HCT116 (cell line): ENCODE measurements around the gene ARPC5. TPM values are rescaled to one million over a fixed set of nuclear protein-coding genes. Genes with fewer than 3 reads are reported as not detected.

Experiments
- ATAC-seq: fragments of 200-7000 bp; cut with Tn5 transposase; 2 replicates; pipeline ENCODE4 v1.9.1; 2020; ENCODE audit warnings: mild to moderate bottlenecking, moderate library complexity
- BruUV-seq: library from RNA; stranded (reverse); fragments of 400-500 nt; replicated peaks from 2 replicates; lab custom pipeline; 2021; lab: Mats Ljungman, UMichigan
- CTCF ChIA-PET: fragments of 300-600 bp; sonication (Branson Sonifier 250); formaldehyde crosslinking; loops from one replicate; lab custom pipeline; 2021; ENCODE audit warnings: antibody characterized with exemption; lab: Charles Lee
- POLR2A ChIA-PET: fragments of 300-600, 350-600 bp; sonication (Branson Sonifier 250); formaldehyde crosslinking; loops from one replicate; lab custom pipeline; 2021; ENCODE audit warnings: antibody characterized with exemption; lab: Charles Lee
- RAD21 ChIA-PET, 2 experiments: fragments of 300-600 bp; sonication (Branson Sonifier 250); formaldehyde crosslinking; loops; one replicate each; lab custom pipeline; 2023; ENCODE audit warnings: low total read pairs in 2 of 2; ENCODE audit not compliant: uncharacterized antibody in 2 of 2, unreplicated experiment in 2 of 2, low non-redundant PET in 1 of 2; lab: Charles Lee
- DNase-seq: peaks from one replicate; pipeline ENCODE4 v3.0.0-alpha.2; 2010; ENCODE audit warnings: low read depth, low spot score
- H2AFZ ChIP-seq: fragments of 200-600 bp; shearing (Covaris generic), sonication (generic); 2 replicates; pipeline ENCODE4 v1.6.1; 2017; ENCODE audit warnings: low read depth, mixed run types, mixed read lengths, antibody characterized with exemption, low read length; ENCODE audit not compliant: poor library complexity, severe bottlenecking
- H3K27ac ChIP-seq: 2 replicates; pipeline ENCODE4 v1.5.1; 2012; ENCODE audit warnings: low read depth, low read length
- H3K27me3 ChIP-seq: fragments of 200-600 bp; sonication (generic); 2 replicates; pipeline ENCODE4 v1.6.1; 2016; ENCODE audit warnings: mixed run types, low read length, mixed read lengths; ENCODE audit not compliant: insufficient read depth
- H3K36me3 ChIP-seq, 2 experiments: fragments of 200-500 bp in 1 of 2; fragments of 200-600 bp in 1 of 2; sonication (Bioruptor generic) in 1 of 2; sonication (generic) in 1 of 2; 2 replicates each; pipeline versions ENCODE4 v1.5.1 to v1.6.1; 2014 to 2016; ENCODE audit warnings: low read length in 2 of 2, inconsistent platforms in 1 of 2, mixed read lengths in 1 of 2, mixed run types in 1 of 2; ENCODE audit not compliant: insufficient read depth in 2 of 2, control insufficient read depth in 1 of 2
- H3K4me1 ChIP-seq, 2 experiments: fragments of 200-600 bp in 1 of 2; sonication (generic) in 1 of 2; 2 replicates each; pipeline versions ENCODE4 v1.5.1 to v1.6.1; 2012 to 2017; ENCODE audit warnings: low read length in 2 of 2, inconsistent platforms in 1 of 2, mild to moderate bottlenecking in 1 of 2, mixed read lengths in 1 of 2, mixed run types in 1 of 2, moderate library complexity in 1 of 2; ENCODE audit not compliant: insufficient read depth in 2 of 2, control insufficient read depth in 1 of 2
- H3K4me2 ChIP-seq: fragments of 200-600 bp; sonication (generic); 2 replicates; pipeline ENCODE4 v1.6.1; 2017; ENCODE audit warnings: mixed run types, low read length, mixed read lengths
- H3K4me3 ChIP-seq, 2 experiments: fragments of 200-600 bp in 1 of 2; sonication (generic) in 1 of 2; replicated peaks in 1 of 2; 2 replicates each; pipeline ENCODE4 v1.5.1; 2011 to 2016; ENCODE audit warnings: low read length in 2 of 2, control low read depth in 1 of 2, low read depth in 1 of 2, mild to moderate bottlenecking in 1 of 2, mixed read lengths in 1 of 2, mixed run types in 1 of 2
- H3K79me2 ChIP-seq: fragments of 200-600 bp; sonication (generic); 2 replicates; pipeline ENCODE4 v1.6.1; 2017; ENCODE audit warnings: mild to moderate bottlenecking, mixed run types, low read length, moderate library complexity, mixed read lengths; ENCODE audit not compliant: insufficient read depth
- H3K9ac ChIP-seq: fragments of 200-600 bp; sonication (generic); 2 replicates; pipeline ENCODE4 v1.6.1; 2016; ENCODE audit warnings: low read length, mixed read lengths
- H3K9me2 ChIP-seq: fragments of 200-600 bp; sonication (generic), shearing (Covaris generic); 2 replicates; pipeline ENCODE4 v1.6.1; 2017; ENCODE audit warnings: mixed run types, mild to moderate bottlenecking, moderate library complexity; ENCODE audit not compliant: insufficient read depth
- H3K9me3 ChIP-seq, 2 experiments: fragments of 200-500 bp in 1 of 2; fragments of 200-600 bp in 1 of 2; sonication (Bioruptor generic) in 1 of 2; sonication (generic) in 1 of 2; 2 replicates each; pipeline ENCODE4 v1.6.1; 2014 to 2017; ENCODE audit warnings: low read length in 2 of 2, mixed read lengths in 2 of 2, inconsistent platforms in 1 of 2, low read depth in 1 of 2, mild to moderate bottlenecking in 1 of 2, mixed run types in 1 of 2, moderate library complexity in 1 of 2; ENCODE audit not compliant: control insufficient read depth in 1 of 2, insufficient read depth in 1 of 2
- H4K20me1 ChIP-seq: fragments of 200-600 bp; sonication (generic), shearing (Covaris generic); 2 replicates; pipeline ENCODE4 v1.6.1; 2017; ENCODE audit warnings: mixed run types, mild to moderate bottlenecking, moderate library complexity; ENCODE audit not compliant: insufficient read depth
- ATF3 ChIP-seq: IDR thresholded peaks from 2 replicates; pipeline ENCODE4 v1.6.1; 2012
- CBX3 ChIP-seq: IDR thresholded peaks from 2 replicates; pipeline ENCODE4 v1.6.1; 2012; ENCODE audit warnings: low read depth
- CEBPB ChIP-seq: IDR thresholded peaks from 2 replicates; pipeline ENCODE4 v1.6.1; 2012; ENCODE audit warnings: low read depth
- CTCF ChIP-seq, 3 experiments: fragments of 200-600 bp in 1 of 3; sonication (generic) in 1 of 3; IDR thresholded peaks in 2 of 3; conservative IDR thresholded peaks in 1 of 3; 2 replicates each; pipeline ENCODE4 v1.5.1; 2012 to 2017; ENCODE audit warnings: low read depth in 2 of 3, low read length in 2 of 3, antibody characterized with exemption in 1 of 3, borderline replicate concordance in 1 of 3, control low read depth in 1 of 3, mild to moderate bottlenecking in 1 of 3, mixed read lengths in 1 of 3, mixed run types in 1 of 3, moderate library complexity in 1 of 3; ENCODE audit not compliant: insufficient read depth in 1 of 3
- EGR1 ChIP-seq: IDR thresholded peaks from 2 replicates; pipeline ENCODE4 v1.6.1; 2012; ENCODE audit warnings: low read depth
- ELF1 ChIP-seq: IDR thresholded peaks from 2 replicates; pipeline ENCODE4 v1.6.1; 2012; ENCODE audit warnings: low read depth, borderline replicate concordance
- EZH2 ChIP-seq: fragments of 200-600 bp; sonication (generic); IDR thresholded peaks from 2 replicates; pipeline ENCODE4 v1.6.1; 2017; ENCODE audit warnings: antibody characterized with exemption, mixed run types
- EZH2phosphoT487 ChIP-seq: fragments of 200-600 bp; IDR thresholded peaks from 2 replicates; pipeline ENCODE4 v1.6.1; 2018; ENCODE audit warnings: antibody characterized with exemption, borderline replicate concordance
- FOSL1 ChIP-seq: IDR thresholded peaks from 2 replicates; pipeline ENCODE4 v1.6.1; 2012; ENCODE audit warnings: low read depth
- JUND ChIP-seq: IDR thresholded peaks from 2 replicates; pipeline ENCODE4 v1.6.1; 2012
- POLR2A ChIP-seq: IDR thresholded peaks from 2 replicates; pipeline ENCODE4 v1.7.0; 2011; ENCODE audit warnings: borderline replicate concordance; ENCODE audit not compliant: insufficient read depth, insufficient read length; ENCODE audit errors: extremely low read depth
- POLR2AphosphoS5 ChIP-seq: IDR thresholded peaks from 2 replicates; pipeline ENCODE4 v1.6.1; 2011; ENCODE audit warnings: mild to moderate bottlenecking, low read depth, low read length, moderate library complexity
- RAD21 ChIP-seq: IDR thresholded peaks from 2 replicates; pipeline ENCODE4 v1.6.1; 2012; ENCODE audit warnings: low read depth, mild to moderate bottlenecking
- SIN3A ChIP-seq: IDR thresholded peaks from 2 replicates; pipeline ENCODE4 v1.6.1; 2012; ENCODE audit warnings: low read depth
- SP1 ChIP-seq: IDR thresholded peaks from 2 replicates; pipeline ENCODE4 v1.6.1; 2012; ENCODE audit warnings: low read depth
- YY1 ChIP-seq: IDR thresholded peaks from 2 replicates; pipeline ENCODE4 v1.6.1; 2011; ENCODE audit warnings: low read length, low read depth, moderate library complexity, mild to moderate bottlenecking; ENCODE audit not compliant: insufficient replicate concordance; ENCODE audit errors: extremely low read depth
- ZBTB33 ChIP-seq: IDR thresholded peaks from 2 replicates; pipeline ENCODE4 v1.6.1; 2011; ENCODE audit warnings: mild to moderate bottlenecking, low read length, moderate library complexity; ENCODE audit not compliant: insufficient replicate concordance; ENCODE audit errors: extremely low read depth
- ZFX ChIP-seq: fragments of 450-650 bp; IDR thresholded peaks from 2 replicates; pipeline ENCODE4 v1.6.1; 2017
- ZNF274 ChIP-seq: fragments of 200-500 bp; sonication (Bioruptor generic); IDR thresholded peaks from 2 replicates; pipeline ENCODE4 v1.6.1; 2014; ENCODE audit warnings: mild to moderate bottlenecking, low read depth, low read length, inconsistent platforms
- intact Hi-C: fragments of 100-400 bp; cut with micrococcal nuclease; formaldehyde crosslinking; loops from 2 replicates; pipeline ENCODE4 v1.10.0; 2022
- total RNA-seq: library from RNA; stranded (reverse); gene quantifications from one replicate; pipeline ENCODE4 v1.2.1, GENCODE V29; 2021; ENCODE audit not compliant: unreplicated experiment

ARPC5 gene
- total RNA-seq, 1 experiment from 2014 or later, result 71.5 TPM

- RAD21 ChIA-PET, result no interaction called here
- H3K9me2 ChIP-seq, result peaks cover 3% of the 10 kb centered on the region; the same call in 1 of the 2 replicates
- 0 out of 2 replicates have a peak, but pooled peaks cover 3% of the 10 kb centered on the region for H3K27me3 ChIP-seq
- TF ChIP-seq POLR2A, result no peak
- no peak for TF ChIP-seq ZBTB33
- no peak for TF ChIP-seq CEBPB
- TF ChIP-seq EGR1, result no peak
- TF ChIP-seq POLR2AphosphoS5, result no peak
- TF ChIP-seq CBX3, result no peak
- no peak for TF ChIP-seq YY1
- TF ChIP-seq EZH2, result no peak
- TF ChIP-seq SP1, result no peak
- TF ChIP-seq JUND, result no peak
- no peak for TF ChIP-seq CTCF (IDR thresholded peaks at IDR 0.05 in 2 of 3, conservative IDR thresholded peaks at IDR 0.05 in 1 of 3; ENCODE audit: borderline replicate concordance in 1 of 3, insufficient read depth in 1 of 3, low read depth in 2 of 3, low read length in 2 of 3)
- no peak for TF ChIP-seq ELF1
- no peak for TF ChIP-seq RAD21
- no peak for TF ChIP-seq SIN3A
- no peak for TF ChIP-seq EZH2phosphoT487
- no peak for TF ChIP-seq ATF3
- no peak for TF ChIP-seq ZFX
- TF ChIP-seq ZNF274, result no peak
- TF ChIP-seq FOSL1, result no peak
- no peaks in the 10 kb centered on the region for H3K79me2 ChIP-seq
- H3K9ac ChIP-seq, result no peak overlapping the region
- no peak for ATAC-seq
- no peak overlapping the region for H3K4me3 ChIP-seq
- H3K4me1 ChIP-seq, result peaks cover 0 to 12% of the 10 kb centered on the region in 2 experiments; a peak in 2 of 4 replicates
- H3K27ac ChIP-seq, result no peak overlapping the region
- H3K4me2 ChIP-seq, result no peak overlapping the region
- no TSS peak for BruUV-seq
- no peak for DNase-seq
- no peak overlapping the region for H2AFZ ChIP-seq
- intact Hi-C loops, result no loop called here
- H4K20me1 ChIP-seq, result no peaks in the 10 kb centered on the region
- CTCF ChIA-PET, result interaction anchor here (1.0 kb wide), 1 partner anchor 21 kb away, joined by 3 read pairs; no protein-coding TSS in a partner anchor
- no peaks in the 10 kb centered on the region for H3K9me3 ChIP-seq
- POLR2A ChIA-PET, result no interaction called here
- no peaks in the 10 kb centered on the region for H3K36me3 ChIP-seq
Measured at GRCh38 chr1:183582021-183582713, 53.4 kb downstream of the ARPC5 start.
